Testis (tissue), 2 donors: Measurements from ENCODE around the gene SMIM26.

ENCODE experiments used
- POLR2A ChIP-seq: fragments of 450-650 bp; IDR thresholded peaks from one replicate; pipeline ENCODE4 v1.6.1; 2017; ENCODE audit warnings: antibody characterized with exemption, mild to moderate bottlenecking, moderate library complexity
- TF ChIP-seq, protein P1 (sequence below), 3 experiments: fragments of 450-650 bp in 2 of 3; fragments of 200-600 bp in 1 of 3; sonication (generic) in 1 of 3; IDR thresholded peaks; one replicate each; pipeline ENCODE4 v1.5.1; 2016 to 2019; ENCODE audit warnings: antibody characterized with exemption in 3 of 3, mild to moderate bottlenecking in 2 of 3, moderate library complexity in 1 of 3

DNA sequence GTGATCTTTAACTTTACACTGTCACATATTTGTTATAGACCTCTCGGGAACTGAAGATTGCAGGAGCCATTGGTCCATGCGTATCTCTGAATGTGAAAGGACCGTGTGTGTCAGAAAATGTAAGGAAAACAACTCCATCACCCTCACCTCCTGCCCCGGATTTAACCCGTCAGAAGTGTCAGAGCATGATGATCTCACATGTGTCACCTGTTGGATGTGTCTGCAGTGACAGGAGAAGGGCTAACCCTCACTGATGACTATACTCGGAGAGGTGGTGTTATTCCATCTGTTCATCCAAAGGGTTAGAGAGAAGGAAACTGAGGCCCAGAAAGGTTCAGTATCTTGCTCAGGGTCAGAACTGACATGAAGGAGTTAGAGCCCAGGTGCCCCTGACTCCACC is 34.6 kb upstream of the SMIM26 start:
- TF ChIP-seq, protein P1, sequence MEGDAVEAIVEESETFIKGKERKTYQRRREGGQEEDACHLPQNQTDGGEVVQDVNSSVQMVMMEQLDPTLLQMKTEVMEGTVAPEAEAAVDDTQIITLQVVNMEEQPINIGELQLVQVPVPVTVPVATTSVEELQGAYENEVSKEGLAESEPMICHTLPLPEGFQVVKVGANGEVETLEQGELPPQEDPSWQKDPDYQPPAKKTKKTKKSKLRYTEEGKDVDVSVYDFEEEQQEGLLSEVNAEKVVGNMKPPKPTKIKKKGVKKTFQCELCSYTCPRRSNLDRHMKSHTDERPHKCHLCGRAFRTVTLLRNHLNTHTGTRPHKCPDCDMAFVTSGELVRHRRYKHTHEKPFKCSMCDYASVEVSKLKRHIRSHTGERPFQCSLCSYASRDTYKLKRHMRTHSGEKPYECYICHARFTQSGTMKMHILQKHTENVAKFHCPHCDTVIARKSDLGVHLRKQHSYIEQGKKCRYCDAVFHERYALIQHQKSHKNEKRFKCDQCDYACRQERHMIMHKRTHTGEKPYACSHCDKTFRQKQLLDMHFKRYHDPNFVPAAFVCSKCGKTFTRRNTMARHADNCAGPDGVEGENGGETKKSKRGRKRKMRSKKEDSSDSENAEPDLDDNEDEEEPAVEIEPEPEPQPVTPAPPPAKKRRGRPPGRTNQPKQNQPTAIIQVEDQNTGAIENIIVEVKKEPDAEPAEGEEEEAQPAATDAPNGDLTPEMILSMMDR (IDR thresholded peaks at IDR 0.05) = no peak
- no peak for TF ChIP-seq POLR2A
